ENCODE results near the gene ASTL.

DNA sequence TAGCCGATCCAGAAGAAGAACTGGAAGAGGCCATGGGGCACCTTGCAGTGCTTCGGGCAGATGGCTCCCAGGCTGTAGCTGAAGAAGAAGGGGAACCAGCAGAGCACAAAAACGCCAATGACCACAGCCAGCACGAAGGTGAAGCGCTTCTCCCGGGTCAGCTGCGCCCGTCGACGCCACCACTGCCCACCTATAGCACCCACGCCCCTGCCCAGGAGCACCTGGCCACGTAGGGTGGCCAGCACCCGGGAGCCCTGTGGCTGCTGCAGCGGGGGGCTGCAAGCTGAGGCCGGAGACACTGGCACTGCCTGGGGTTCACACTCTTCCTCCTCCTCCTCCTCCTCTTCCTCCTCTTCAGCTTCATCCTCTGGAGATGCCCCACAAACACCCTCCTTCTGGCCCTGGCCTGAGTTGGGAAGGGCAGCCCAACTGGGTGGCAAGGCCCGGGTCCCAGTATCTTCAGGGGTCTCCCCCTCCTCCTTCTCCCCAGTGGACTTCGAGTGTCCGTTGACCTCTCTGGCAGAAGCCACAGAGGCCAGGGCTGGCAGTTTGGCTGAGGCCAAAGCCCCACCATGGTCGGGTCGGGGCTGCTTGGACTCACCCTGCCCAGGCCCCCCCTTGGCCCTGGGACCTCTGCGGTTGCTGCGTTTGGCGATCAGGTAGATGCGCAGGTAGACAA is 23.3 kb downstream of the ASTL start:
- TF ChIP-seq, protein P1, sequence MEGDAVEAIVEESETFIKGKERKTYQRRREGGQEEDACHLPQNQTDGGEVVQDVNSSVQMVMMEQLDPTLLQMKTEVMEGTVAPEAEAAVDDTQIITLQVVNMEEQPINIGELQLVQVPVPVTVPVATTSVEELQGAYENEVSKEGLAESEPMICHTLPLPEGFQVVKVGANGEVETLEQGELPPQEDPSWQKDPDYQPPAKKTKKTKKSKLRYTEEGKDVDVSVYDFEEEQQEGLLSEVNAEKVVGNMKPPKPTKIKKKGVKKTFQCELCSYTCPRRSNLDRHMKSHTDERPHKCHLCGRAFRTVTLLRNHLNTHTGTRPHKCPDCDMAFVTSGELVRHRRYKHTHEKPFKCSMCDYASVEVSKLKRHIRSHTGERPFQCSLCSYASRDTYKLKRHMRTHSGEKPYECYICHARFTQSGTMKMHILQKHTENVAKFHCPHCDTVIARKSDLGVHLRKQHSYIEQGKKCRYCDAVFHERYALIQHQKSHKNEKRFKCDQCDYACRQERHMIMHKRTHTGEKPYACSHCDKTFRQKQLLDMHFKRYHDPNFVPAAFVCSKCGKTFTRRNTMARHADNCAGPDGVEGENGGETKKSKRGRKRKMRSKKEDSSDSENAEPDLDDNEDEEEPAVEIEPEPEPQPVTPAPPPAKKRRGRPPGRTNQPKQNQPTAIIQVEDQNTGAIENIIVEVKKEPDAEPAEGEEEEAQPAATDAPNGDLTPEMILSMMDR (conservative IDR thresholded peaks at IDR 0.05; ENCODE audit: low read length): no peak
- no peak for TF ChIP-seq EZH2phosphoT487 (IDR thresholded peaks at IDR 0.05; ENCODE audit: borderline replicate concordance, low read depth, low read length)
